Mucosa of stomach (tissue), 1 donor: ENCODE measurements around the gene LDLRAD4.
"Not testable (repeated sequence)": the region's sequence is repeated elsewhere in the genome, so short reads cannot be mapped to it uniquely, and the experiment has no call there.

Experiments used
- H3K27me3 ChIP-seq: one replicate; pipeline ENCODE4 v1.7.0; 2013; ENCODE audit warnings: mild to moderate bottlenecking, low read length; ENCODE audit not compliant: control insufficient read depth, insufficient read depth
- H3K36me3 ChIP-seq: one replicate; pipeline ENCODE4 v1.7.0; 2013; ENCODE audit warnings: low read length; ENCODE audit not compliant: control insufficient read depth, insufficient read depth
- H3K4me1 ChIP-seq: one replicate; pipeline ENCODE4 v1.7.0; 2013; ENCODE audit warnings: mild to moderate bottlenecking, low read length; ENCODE audit not compliant: control insufficient read depth, insufficient read depth
- H3K4me3 ChIP-seq: one replicate; pipeline ENCODE4 v1.7.0; 2013; ENCODE audit warnings: low read length
- H3K9ac ChIP-seq: one replicate; pipeline ENCODE4 v1.7.0; 2013; ENCODE audit warnings: mild to moderate bottlenecking, low read length, moderate library complexity
- H3K9me3 ChIP-seq: one replicate; pipeline ENCODE4 v1.7.0; 2013; ENCODE audit warnings: mild to moderate bottlenecking, low read length, moderate library complexity; ENCODE audit not compliant: control insufficient read depth
- donor health status: Pancreatic carcinoma.

LDLRAD4 gene

DNA sequence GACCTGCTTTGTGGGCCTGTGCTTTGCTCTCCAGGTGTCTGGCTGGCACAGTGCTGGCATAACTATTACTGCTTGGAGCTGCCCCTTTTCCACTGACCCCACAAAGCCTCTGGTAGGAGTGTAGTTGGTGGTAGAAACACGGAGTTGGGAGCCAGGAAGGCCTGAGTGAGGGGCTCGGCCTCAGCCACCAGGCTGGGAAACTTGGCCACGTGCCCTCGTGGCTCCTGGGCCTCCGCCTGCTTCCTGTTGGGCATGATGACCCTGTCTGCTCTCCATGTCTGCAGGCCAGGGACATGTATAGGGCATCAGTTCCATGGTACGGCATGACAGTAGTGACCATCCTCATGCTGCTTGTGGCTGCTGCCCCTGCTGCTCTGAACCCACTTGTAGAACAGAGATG, 266.6 kb downstream of the LDLRAD4 start:
- Histone ChIP-seq H3K9me3 (no peaks in the 10 kb centered on the region), H3K9ac (no peak overlapping the region), H3K27me3 (no peaks in the 10 kb centered on the region), H3K36me3 (no peaks in the 10 kb centered on the region), H3K4me3 (no peak overlapping the region), H3K4me1 (no peaks in the 10 kb centered on the region)

DNA sequence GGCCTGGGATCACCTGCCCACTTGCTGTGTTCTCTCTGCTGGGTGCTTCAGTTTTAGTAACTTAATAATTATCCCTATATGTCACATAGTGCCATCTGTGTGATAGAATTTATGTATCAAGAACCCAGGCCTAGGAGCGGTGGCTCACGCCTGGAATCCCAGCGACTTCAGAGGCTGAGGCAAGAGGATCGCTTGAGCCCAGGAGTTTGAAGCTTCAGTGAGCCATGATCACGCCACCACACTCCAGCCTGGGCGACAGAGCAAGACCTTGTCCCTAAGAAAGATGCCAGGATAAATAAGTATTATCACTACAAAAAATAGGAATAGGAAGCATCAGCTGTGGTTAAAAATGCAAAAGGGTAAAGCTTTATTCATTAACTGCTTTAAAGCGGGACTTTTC, 267.0 kb downstream of the LDLRAD4 start:
- Histone ChIP-seq H3K9ac (no peak overlapping the region), H3K4me1 (no peaks in the 10 kb centered on the region), H3K36me3 (no peaks in the 10 kb centered on the region)

DNA sequence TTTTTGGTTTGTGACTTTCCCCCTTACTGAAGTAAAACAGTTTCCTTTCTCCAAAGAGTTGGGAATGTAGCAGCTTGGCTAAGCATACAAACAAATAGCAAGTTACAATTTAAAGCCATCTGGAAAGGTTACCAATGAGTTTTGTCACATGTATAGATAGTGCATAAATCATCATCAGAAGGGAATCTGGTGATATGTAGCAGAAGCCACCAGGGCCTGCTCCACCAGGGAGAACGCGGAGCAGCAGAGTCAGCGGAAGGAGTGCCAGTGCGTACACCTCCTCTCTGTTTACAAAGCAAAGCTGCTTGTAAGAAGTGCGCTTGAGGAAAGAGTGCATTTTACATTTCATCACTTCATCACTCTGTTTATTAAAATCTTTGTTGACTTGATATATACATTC, 267.7 kb downstream of the LDLRAD4 start:
- Histone ChIP-seq H3K9me3 (no peaks in the 10 kb centered on the region), H3K4me1 (no peaks in the 10 kb centered on the region), H3K9ac (no peak overlapping the region), H3K4me3 (no peak overlapping the region), H3K27me3 (no peaks in the 10 kb centered on the region), H3K36me3 (no peaks in the 10 kb centered on the region)

More for the DNA sequence above, 267.0 kb downstream of the LDLRAD4 start:
- no peaks in the 10 kb centered on the region for H3K27me3 ChIP-seq
- no peaks in the 10 kb centered on the region for H3K9me3 ChIP-seq
- no peak overlapping the region for H3K4me3 ChIP-seq

DNA sequence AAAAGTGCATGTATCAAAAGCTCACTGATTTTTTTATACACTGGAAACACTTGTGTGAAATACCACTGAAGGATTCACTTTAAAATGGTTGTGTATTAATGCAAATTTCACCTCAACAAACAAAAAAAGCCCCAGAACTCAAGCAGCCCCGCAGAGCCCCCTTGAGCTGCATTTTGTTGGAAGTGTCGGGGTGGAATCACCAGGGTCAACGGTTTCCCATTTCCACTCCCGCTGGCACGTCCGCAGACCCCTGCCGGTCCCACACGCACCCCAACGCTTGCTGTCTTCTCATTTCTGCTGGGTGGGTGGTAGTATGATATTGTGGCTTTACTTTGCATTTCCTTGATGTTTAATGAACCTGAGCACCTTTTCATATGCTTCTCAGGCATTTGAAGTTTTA, 268.1 kb downstream of the LDLRAD4 start:
- no peaks in the 10 kb centered on the region for H3K4me1 ChIP-seq
- no peaks in the 10 kb centered on the region for H3K36me3 ChIP-seq
- no peak overlapping the region for H3K4me3 ChIP-seq
- no peak overlapping the region for H3K9ac ChIP-seq
- H3K27me3 ChIP-seq: no peaks in the 10 kb centered on the region
- H3K9me3 ChIP-seq: no peaks in the 10 kb centered on the region

DNA sequence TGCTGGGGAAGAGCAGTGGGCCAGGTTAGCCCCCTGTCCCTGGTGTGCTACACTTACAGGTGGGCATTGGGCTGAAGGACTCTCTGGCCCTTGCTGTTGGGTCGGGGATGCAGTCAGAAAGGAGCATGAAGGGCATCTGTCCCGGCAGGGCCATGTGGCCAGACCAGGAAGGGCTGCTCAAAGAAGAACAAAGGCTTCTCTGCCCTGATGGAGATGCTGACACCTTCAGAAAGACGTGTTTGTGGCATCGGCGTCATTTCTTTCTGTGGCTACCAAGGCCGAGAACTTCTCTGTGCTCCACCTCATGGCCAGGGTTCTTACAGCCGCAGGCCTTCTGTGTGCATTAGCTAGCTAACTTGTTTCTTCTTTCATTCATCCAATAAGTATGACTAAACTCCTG, 268.7 kb downstream of the LDLRAD4 start:
- Histone ChIP-seq H3K4me1 (no peaks in the 10 kb centered on the region), H3K4me3 (no peak overlapping the region), H3K27me3 (no peaks in the 10 kb centered on the region), H3K9ac (no peak overlapping the region), H3K9me3 (no peaks in the 10 kb centered on the region), H3K36me3 (no peaks in the 10 kb centered on the region)

DNA sequence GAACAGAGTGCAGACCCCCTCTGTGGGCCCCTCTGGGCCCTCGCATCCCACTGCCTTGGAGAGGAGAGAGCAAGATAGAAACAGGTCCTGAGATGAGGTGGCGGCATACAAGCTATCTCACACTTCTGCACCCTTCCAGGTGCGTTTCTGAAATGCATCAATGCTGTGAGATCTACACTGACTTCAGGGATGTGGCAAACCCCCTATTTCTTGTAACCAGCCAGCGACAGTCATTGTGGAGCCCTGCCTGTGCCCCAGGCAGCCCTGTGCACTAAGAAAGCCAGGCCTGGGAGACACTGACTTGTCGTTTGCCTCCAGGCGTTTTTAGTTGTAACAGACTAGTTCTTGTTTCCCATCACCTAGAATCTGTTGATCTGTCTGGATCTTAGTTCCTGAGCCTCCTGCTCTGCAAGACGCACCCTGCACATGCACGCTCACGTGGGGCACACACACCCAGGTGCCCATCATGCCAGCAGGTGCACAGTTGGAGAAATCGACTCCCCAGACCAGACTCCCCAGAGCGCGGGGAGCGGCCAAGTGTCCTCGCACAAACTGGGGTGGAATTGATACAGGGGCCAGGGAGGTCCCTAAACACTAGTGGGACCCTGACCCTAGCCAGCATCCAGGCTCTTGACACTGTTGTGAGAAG, 269.8 kb downstream of the LDLRAD4 start:
- no peaks in the 10 kb centered on the region for H3K27me3 ChIP-seq
- H3K9me3 ChIP-seq: no peaks in the 10 kb centered on the region
- H3K4me3 ChIP-seq: no peak overlapping the region
- H3K36me3 ChIP-seq: no peaks in the 10 kb centered on the region
- no peak overlapping the region for H3K9ac ChIP-seq
- H3K4me1 ChIP-seq: no peaks in the 10 kb centered on the region

DNA sequence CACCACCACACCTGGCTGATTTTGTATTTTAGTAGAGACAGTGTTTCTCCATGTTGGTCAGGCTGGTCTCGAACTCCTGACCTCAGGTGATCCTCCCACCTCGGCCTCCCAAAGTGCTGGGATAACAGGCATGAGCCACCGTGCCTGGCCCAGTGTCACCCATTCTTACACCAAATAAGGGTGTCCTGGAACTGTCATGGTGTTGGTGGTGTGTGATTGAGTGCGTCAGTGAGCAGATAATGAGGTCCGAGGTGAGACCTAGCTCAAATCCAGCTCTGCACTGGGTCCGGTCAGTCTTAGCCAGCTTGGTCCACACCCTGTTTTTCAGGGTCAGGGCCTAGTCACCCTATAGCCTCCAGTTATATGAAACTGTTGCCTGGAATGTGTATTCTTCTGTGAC, 270.7 kb downstream of the LDLRAD4 start:
- H3K27me3 ChIP-seq, H3K9me3 ChIP-seq, H3K36me3 ChIP-seq, H3K4me3 ChIP-seq, H3K4me1 ChIP-seq, H3K9ac ChIP-seq: not testable (repeated sequence)

DNA sequence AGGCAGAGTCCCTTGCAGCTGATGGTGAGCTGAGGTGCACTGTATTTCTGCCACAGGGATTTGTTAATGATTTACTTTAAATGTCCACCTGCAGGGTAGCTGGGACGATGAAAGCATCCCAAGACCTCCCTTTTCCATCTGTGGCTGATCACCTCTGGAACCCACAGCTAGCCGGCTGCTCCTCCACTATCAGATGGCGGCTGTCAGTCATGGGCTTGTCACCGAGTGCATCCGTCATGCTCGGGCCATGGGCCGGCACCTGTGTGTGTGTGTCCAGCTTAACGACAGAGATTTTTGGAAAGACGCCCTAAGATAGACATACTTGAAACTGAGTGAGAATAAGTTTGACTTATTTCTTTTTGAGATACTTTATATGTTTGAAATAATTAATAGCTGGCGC, 272.6 kb downstream of the LDLRAD4 start:
- Histone ChIP-seq H3K36me3 (no peaks in the 10 kb centered on the region), H3K4me1 (no peaks in the 10 kb centered on the region), H3K27me3 (no peaks in the 10 kb centered on the region), H3K9me3 (no peaks in the 10 kb centered on the region), H3K9ac (no peak overlapping the region), H3K4me3 (no peak overlapping the region)

DNA sequence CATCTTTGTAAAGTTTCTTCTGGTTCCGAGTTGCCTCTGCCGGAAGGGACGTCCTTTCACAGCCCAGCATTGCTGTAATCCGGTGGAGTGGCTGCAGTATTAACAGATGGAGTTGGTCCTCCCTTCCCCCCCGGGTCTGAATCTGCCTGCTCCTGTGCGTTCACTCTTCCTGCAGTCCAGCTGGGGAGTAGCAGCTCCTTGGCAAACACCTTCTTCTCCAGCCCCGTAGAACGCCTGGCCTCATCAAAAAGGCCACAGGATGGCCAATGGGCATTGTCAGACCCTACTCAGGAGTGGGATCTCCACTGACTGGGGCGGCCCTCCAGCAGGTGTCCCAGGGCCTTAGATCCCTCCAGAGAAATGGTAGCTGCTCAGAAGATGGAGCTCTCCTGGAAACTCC, 273.8 kb downstream of the LDLRAD4 start:
- H3K27me3 ChIP-seq: no peaks in the 10 kb centered on the region
- H3K9me3 ChIP-seq: no peaks in the 10 kb centered on the region
- H3K4me1 ChIP-seq: no peaks in the 10 kb centered on the region
- no peak overlapping the region for H3K4me3 ChIP-seq
- H3K9ac ChIP-seq: no peak overlapping the region
- H3K36me3 ChIP-seq: no peaks in the 10 kb centered on the region

DNA sequence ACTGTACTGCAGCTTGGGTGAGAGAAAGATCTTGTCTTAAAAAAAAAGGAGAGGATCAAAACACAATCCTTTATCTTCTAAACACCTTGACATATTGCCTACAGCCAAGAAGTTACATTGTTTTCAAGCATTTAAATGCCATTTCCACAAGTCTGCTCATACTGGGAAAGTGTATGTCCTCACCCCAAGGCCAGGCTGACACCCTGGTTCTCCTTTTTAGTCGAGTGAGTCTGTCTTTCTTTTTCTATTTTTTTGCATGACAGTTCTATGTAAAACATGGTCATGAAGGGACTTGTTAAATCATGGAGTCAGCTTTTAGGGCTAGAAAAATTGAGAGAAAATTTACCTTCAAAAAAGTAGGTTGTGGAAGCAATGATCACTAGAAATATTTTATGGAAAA, 274.5 kb downstream of the LDLRAD4 start:
- no peaks in the 10 kb centered on the region for H3K36me3 ChIP-seq
- H3K4me3 ChIP-seq: no peak overlapping the region
- H3K4me1 ChIP-seq: no peaks in the 10 kb centered on the region
- no peaks in the 10 kb centered on the region for H3K27me3 ChIP-seq
- H3K9ac ChIP-seq: no peak overlapping the region
- no peaks in the 10 kb centered on the region for H3K9me3 ChIP-seq

DNA sequence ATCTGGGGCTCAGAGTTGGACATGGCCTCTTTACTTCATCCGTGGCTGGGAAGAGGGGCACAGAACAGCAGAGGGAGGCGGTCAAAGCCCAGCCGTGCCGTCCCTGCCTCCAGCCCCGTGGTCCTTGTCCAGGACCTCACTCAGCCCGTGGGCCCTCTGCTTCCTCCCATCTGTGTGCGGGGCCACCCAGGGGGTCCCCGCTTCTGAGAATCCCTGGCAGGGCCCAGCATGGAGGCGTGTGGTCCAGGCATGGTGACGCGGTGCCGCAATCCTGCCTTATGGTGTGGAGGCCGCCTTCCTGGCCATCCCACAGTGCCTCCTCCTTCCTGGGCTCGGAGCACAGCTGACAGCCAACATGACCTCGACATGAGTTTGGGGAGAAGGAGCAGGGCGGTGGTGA, 275.2 kb downstream of the LDLRAD4 start:
- no peak overlapping the region for H3K4me3 ChIP-seq
- H3K4me1 ChIP-seq: no peaks in the 10 kb centered on the region
- no peak overlapping the region for H3K9ac ChIP-seq
- no peaks in the 10 kb centered on the region for H3K36me3 ChIP-seq
- no peaks in the 10 kb centered on the region for H3K9me3 ChIP-seq
- H3K27me3 ChIP-seq: no peaks in the 10 kb centered on the region

DNA sequence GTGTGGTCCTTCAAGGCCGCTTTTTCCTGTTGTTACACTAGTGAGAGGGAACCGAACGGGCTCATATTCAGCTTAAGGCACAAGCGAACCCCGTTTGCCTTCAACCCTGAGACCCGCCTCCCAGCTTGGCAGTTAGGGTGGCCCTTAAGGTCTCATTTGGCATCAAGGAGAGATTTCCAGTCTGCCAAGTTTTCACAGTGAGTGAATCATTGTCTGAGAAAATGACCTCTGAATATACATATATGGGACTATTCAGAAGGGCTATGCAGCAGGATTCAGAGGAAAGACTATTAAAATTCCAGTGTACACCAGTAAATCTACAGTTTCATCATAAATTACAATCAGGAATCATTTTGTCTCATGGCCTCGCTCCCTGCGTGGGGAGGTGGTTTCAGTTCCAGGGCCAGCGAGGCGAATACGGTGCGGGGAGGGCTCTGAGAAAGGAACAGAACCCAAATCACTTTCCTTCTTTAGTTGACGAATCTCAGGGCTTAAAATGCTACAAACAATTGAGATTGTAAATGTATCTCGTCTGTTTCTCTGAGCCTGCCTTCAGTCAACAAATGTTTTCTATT, 276.4 kb downstream of the LDLRAD4 start:
- no peaks in the 10 kb centered on the region for H3K9me3 ChIP-seq
- H3K36me3 ChIP-seq: no peaks in the 10 kb centered on the region

DNA sequence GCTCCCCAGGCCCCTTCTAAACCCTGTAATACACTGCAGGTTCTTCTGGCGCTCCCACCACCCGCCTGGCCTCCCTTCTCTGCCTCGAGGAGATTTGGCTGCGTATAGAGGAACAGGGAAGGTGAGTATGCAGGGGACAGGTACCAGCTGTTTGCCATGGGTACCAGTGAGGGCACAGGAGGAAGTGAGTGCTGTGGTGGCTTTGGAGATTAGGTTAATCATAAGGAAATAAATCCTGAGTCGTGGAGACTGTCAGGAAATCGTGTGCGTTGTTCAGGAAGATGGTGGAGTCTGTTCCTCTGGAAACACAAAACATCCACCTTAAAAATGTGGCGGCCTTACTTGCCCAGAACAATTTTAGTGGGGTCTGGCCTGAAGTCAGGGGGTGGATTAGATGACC, 277.4 kb downstream of the LDLRAD4 start:
- no peaks in the 10 kb centered on the region for H3K36me3 ChIP-seq
- H3K4me1 ChIP-seq: no peaks in the 10 kb centered on the region

More for the DNA sequence above, 276.4 kb downstream of the LDLRAD4 start:
- Histone ChIP-seq H3K9ac (no peak overlapping the region), H3K27me3 (no peaks in the 10 kb centered on the region), H3K4me1 (no peaks in the 10 kb centered on the region), H3K4me3 (no peak overlapping the region)

More for the DNA sequence above, 277.4 kb downstream of the LDLRAD4 start:
- H3K4me3 ChIP-seq: no peak overlapping the region
- no peak overlapping the region for H3K9ac ChIP-seq
- no peaks in the 10 kb centered on the region for H3K27me3 ChIP-seq
- H3K9me3 ChIP-seq: no peaks in the 10 kb centered on the region
